Fibroblast of lung (primary cell): ENCODE results near the gene C3orf18.

Experiments used
- EZH2 ChIP-seq: IDR thresholded peaks from 2 replicates; pipeline ENCODE4 v1.5.1; 2012; ENCODE audit warnings: low read length, control low read depth, mild to moderate bottlenecking; ENCODE audit errors: missing control alignments
- TF ChIP-seq, protein P1 (sequence below), 2 donors: IDR thresholded peaks in 1 of 2; conservative IDR thresholded peaks in 1 of 2; 1 replicate in 1 of 2; 2 replicates in 1 of 2; pipeline ENCODE4 v1.5.1; 2011 to 2012; ENCODE audit warnings: low read length in 2 of 2, control low read depth in 1 of 2, inconsistent platforms in 1 of 2, low read depth in 1 of 2, mild to moderate bottlenecking in 1 of 2

DNA sequence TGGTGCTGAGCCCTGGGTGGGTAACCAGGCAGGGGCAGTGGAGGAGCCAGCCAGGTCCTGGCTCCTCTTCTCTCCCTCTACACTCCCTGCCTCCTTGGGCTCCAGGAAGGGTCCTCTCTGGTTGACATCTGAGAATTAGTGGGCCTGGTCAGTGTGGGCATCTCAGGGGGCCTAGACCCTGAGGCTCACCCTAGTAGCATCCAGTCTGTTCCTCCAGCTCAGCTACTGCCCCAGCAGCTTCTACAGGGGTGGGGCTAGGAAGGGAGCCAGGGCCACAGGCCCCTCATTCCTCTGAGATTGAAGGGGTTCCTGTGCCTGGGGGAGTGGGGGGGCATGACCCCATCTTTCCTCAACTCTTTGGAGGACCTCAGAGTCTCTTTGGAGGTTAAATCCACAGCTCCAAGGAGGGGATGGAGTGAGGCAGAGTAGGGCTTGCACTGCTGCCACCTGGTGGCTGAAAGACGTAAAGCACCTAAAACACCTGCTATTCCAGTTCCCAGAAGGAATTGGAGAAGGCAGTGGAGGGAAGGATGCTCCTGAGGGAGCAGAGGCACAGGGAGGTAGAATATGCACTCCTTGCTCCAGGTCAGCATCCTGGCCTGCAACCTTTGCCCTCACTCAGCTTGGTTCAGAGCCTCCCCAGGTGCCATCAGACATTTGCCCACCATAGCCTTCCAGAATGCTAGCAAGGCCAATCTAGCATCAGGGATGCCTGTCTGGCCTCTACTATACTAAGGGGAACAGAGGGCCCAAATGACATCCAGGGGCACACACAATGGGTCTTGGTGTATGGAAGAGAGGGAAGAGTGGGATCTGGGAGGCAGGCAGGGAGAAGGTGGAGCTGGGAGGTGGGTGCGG, 25.1 kb downstream of the C3orf18 start:
- TF ChIP-seq, protein P1, sequence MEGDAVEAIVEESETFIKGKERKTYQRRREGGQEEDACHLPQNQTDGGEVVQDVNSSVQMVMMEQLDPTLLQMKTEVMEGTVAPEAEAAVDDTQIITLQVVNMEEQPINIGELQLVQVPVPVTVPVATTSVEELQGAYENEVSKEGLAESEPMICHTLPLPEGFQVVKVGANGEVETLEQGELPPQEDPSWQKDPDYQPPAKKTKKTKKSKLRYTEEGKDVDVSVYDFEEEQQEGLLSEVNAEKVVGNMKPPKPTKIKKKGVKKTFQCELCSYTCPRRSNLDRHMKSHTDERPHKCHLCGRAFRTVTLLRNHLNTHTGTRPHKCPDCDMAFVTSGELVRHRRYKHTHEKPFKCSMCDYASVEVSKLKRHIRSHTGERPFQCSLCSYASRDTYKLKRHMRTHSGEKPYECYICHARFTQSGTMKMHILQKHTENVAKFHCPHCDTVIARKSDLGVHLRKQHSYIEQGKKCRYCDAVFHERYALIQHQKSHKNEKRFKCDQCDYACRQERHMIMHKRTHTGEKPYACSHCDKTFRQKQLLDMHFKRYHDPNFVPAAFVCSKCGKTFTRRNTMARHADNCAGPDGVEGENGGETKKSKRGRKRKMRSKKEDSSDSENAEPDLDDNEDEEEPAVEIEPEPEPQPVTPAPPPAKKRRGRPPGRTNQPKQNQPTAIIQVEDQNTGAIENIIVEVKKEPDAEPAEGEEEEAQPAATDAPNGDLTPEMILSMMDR (conservative IDR thresholded peaks at IDR 0.05 in 1 of 2, IDR thresholded peaks at IDR 0.05 in 1 of 2; ENCODE audit: low read depth in 1 of 2, low read length in 2 of 2), result peak; percentile 82 to 95
- TF ChIP-seq EZH2, result no peak
